ENCODE results near the gene AOPEP.

The AOPEP gene

GRCh38 chr9:94945197-94946144 is 219.0 kb downstream of the AOPEP start:
- no peak for TF ChIP-seq REST (IDR thresholded peaks at IDR 0.05; ENCODE audit: low read depth)
- TF ChIP-seq, protein P1, sequence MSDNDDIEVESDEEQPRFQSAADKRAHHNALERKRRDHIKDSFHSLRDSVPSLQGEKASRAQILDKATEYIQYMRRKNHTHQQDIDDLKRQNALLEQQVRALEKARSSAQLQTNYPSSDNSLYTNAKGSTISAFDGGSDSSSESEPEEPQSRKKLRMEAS (IDR thresholded peaks at IDR 0.05), result peak; percentile 71

- no peak for TF ChIP-seq YY1 (IDR thresholded peaks at IDR 0.05; ENCODE audit: low read depth)
- TF ChIP-seq TAF1 (IDR thresholded peaks at IDR 0.05; ENCODE audit: low read depth), result no peak
- TF ChIP-seq CEBPB (IDR thresholded peaks at IDR 0.05), result no peak
- TF ChIP-seq TEAD4 (IDR thresholded peaks at IDR 0.05), result no peak
- TF ChIP-seq TCF12 (IDR thresholded peaks at IDR 0.05; ENCODE audit: low read depth), result no peak
- no peak for TF ChIP-seq REST (IDR thresholded peaks at IDR 0.05; ENCODE audit: low read depth)
- no peak for TF ChIP-seq ZBTB7A (IDR thresholded peaks at IDR 0.05; ENCODE audit: low read depth)
- TF ChIP-seq USF1 (IDR thresholded peaks at IDR 0.05), result no peak
These were observed 219.8 kb downstream of the AOPEP start for GRCh38 chr9:94946256-94946655.

GRCh38 chr9:94948567-94949235 is 222.2 kb downstream of the AOPEP start:
- TF ChIP-seq TAF1 (IDR thresholded peaks at IDR 0.05; ENCODE audit: low read depth) (no peak), USF1 (IDR thresholded peaks at IDR 0.05) (no peak), TCF12 (IDR thresholded peaks at IDR 0.05; ENCODE audit: low read depth) (no peak), REST (IDR thresholded peaks at IDR 0.05; ENCODE audit: low read depth) (no peak), EGR1 (IDR thresholded peaks at IDR 0.05) (no peak), ZBTB7A (IDR thresholded peaks at IDR 0.05; ENCODE audit: low read depth) (no peak), CEBPB (IDR thresholded peaks at IDR 0.05) (no peak), RAD21 (IDR thresholded peaks at IDR 0.05; ENCODE audit: low read depth) (no peak), YY1 (IDR thresholded peaks at IDR 0.05; ENCODE audit: low read depth) (no peak), CREB1 (IDR thresholded peaks at IDR 0.05; ENCODE audit: low read depth) (no peak), FOXM1 (IDR thresholded peaks at IDR 0.05; ENCODE audit: borderline replicate concordance, low read depth) (no peak), NFIC (IDR thresholded peaks at IDR 0.05) (no peak), TEAD4 (IDR thresholded peaks at IDR 0.05) (no peak), EP300 (IDR thresholded peaks at IDR 0.05; ENCODE audit: borderline replicate concordance) (no peak)
- TF ChIP-seq, protein P1 (IDR thresholded peaks at IDR 0.05), result no peak

DNA sequence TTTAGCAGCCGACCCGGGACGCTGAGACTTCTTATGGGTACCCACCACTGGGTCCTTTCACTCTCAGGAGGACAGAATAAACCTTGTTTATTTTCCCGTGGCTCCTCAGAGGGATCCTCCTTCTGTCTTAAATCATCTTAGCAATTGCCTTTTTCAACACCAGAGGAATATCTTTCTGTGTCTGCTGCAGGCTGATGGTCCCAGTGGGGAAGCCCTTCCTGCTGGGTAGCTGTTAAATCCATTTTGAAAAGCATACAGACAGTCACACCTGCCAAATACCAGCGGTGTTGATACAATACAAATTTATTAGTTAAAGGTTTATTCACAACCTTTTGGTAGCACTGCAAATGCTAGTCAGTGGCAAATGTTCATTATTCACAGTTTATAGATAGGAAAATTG is 222.9 kb downstream of the AOPEP start:
- TF ChIP-seq FOXM1 (IDR thresholded peaks at IDR 0.05; ENCODE audit: borderline replicate concordance, low read depth), result no peak
- TF ChIP-seq EP300 (IDR thresholded peaks at IDR 0.05; ENCODE audit: borderline replicate concordance), result peak; percentile 57; the same call in 1 of the 2 replicates
- 0 out of 2 replicates have a peak, but pooled peaks have one; percentile 12 for TF ChIP-seq TEAD4 (IDR thresholded peaks at IDR 0.05)
- no peak for TF ChIP-seq CEBPB (IDR thresholded peaks at IDR 0.05)
